IMR-90 (cell line): ENCODE results near the gene LTBP1. TPM values are rescaled to one million over a fixed set of nuclear protein-coding genes. Genes with fewer than 3 reads are reported as not detected.

Experiments
- ATAC-seq: fragments of 200-7000 bp; cut with Tn5 transposase; 2 replicates; pipeline ENCODE4 v1.9.1; 2020; ENCODE audit warnings: low read depth, mild to moderate bottlenecking, moderate library complexity
- BruUV-seq: library from RNA; stranded (reverse); fragments of 400-500 nt; replicated peaks from 2 replicates; lab custom pipeline; 2021; lab: Mats Ljungman, UMichigan
- CTCF ChIA-PET: fragments of 300-600 bp; formaldehyde crosslinking; extraction: SDS; loops from one replicate; lab custom pipeline; 2021; ENCODE audit warnings: antibody characterized with exemption; lab: Yijun Ruan, JAX
- POLR2A ChIA-PET: fragments of 300-600 bp; sonication (Branson Sonifier 250); formaldehyde crosslinking; loops from one replicate; lab custom pipeline; 2022; ENCODE audit warnings: antibody characterized with exemption; ENCODE audit not compliant: unreplicated experiment; lab: Charles Lee
- DNase-seq: peaks from one replicate; pipeline ENCODE4 v3.0.0; 2013
- H2AFZ ChIP-seq: replicated peaks from 2 replicates; pipeline ENCODE3; 2013; ENCODE audit warnings: low read length, mild to moderate bottlenecking; ENCODE audit not compliant: poor library complexity
- H2AK5ac ChIP-seq: 2 replicates; pipeline ENCODE4 v1.6.1; 2013; ENCODE audit warnings: low read depth, low read length, inconsistent platforms
- H2AK9ac ChIP-seq: replicated peaks from 2 replicates; pipeline ENCODE3; 2013; ENCODE audit warnings: mild to moderate bottlenecking, low read depth, low read length, moderate library complexity; ENCODE audit not compliant: poor library complexity
- H2BK120ac ChIP-seq: 2 replicates; pipeline ENCODE4 v1.6.1; 2013; ENCODE audit warnings: low read depth, low read length, inconsistent platforms
- H2BK15ac ChIP-seq: 3 replicates; pipeline ENCODE4 v1.6.1; 2013; ENCODE audit warnings: low read depth, low read length, inconsistent platforms
- H2BK20ac ChIP-seq: 2 replicates; pipeline ENCODE4 v1.6.1; 2013; ENCODE audit warnings: low read depth, mild to moderate bottlenecking, inconsistent platforms, low read length, moderate library complexity
- H2BK5ac ChIP-seq: 2 replicates; pipeline ENCODE4 v1.6.1; 2013; ENCODE audit warnings: mild to moderate bottlenecking, low read depth, low read length, inconsistent platforms; ENCODE audit not compliant: poor library complexity, severe bottlenecking
- H3K14ac ChIP-seq: replicated peaks from 2 replicates; pipeline ENCODE4 v1.6.1; 2013; ENCODE audit warnings: low read depth, low read length, inconsistent platforms
- H3K18ac ChIP-seq: 2 replicates; pipeline ENCODE4 v1.6.1; 2013; ENCODE audit warnings: low read depth, low read length, control low read depth
- H3K23ac ChIP-seq: 2 replicates; pipeline ENCODE4 v1.6.1; 2013; ENCODE audit warnings: low read depth, low read length, inconsistent platforms
- H3K27ac ChIP-seq: 2 replicates; pipeline ENCODE4 v1.5.1; 2013; ENCODE audit warnings: mild to moderate bottlenecking, control low read depth, low read length; ENCODE audit not compliant: insufficient read depth
- H3K27me3 ChIP-seq: 2 replicates; pipeline ENCODE4 v1.6.1; 2013; ENCODE audit warnings: low read length; ENCODE audit not compliant: control insufficient read depth, insufficient read depth
- H3K36me3 ChIP-seq: 2 replicates; pipeline ENCODE4 v1.6.1; 2013; ENCODE audit warnings: low read length, mixed read lengths; ENCODE audit not compliant: control insufficient read depth, insufficient read depth
- H3K4ac ChIP-seq: 2 replicates; pipeline ENCODE4 v1.6.1; 2013; ENCODE audit warnings: low read depth, low read length, inconsistent platforms
- H3K4me1 ChIP-seq: 2 replicates; pipeline ENCODE4 v1.6.1; 2013; ENCODE audit warnings: low read length, mixed read lengths; ENCODE audit not compliant: control insufficient read depth, insufficient read depth
- H3K4me2 ChIP-seq: 2 replicates; pipeline ENCODE4 v1.6.1; 2013; ENCODE audit warnings: low read depth, mild to moderate bottlenecking, control low read depth, low read length, moderate library complexity
- H3K4me3 ChIP-seq: 2 replicates; pipeline ENCODE4 v1.5.1; 2013; ENCODE audit warnings: low read depth, mild to moderate bottlenecking, control low read depth, low read length, moderate library complexity; ENCODE audit not compliant: insufficient read depth
- H3K56ac ChIP-seq: 2 replicates; pipeline ENCODE4 v1.6.1; 2013; ENCODE audit warnings: low read length, inconsistent platforms; ENCODE audit not compliant: insufficient read depth; ENCODE audit errors: extremely low read depth
- H3K79me1 ChIP-seq, 2 experiments: 2 replicates each; pipeline ENCODE4 v1.6.1; 2013; ENCODE audit warnings: low read length in 2 of 2, inconsistent platforms in 1 of 2, low read depth in 1 of 2
- H3K9ac ChIP-seq: 2 replicates; pipeline ENCODE4 v1.6.1; 2013; ENCODE audit warnings: low read depth, low read length, control low read depth
- H3K9me1 ChIP-seq: 2 replicates; pipeline ENCODE4 v1.6.1; 2013; ENCODE audit warnings: low read length, inconsistent platforms; ENCODE audit not compliant: insufficient read depth
- H3K9me3 ChIP-seq: 2 replicates; pipeline ENCODE4 v1.6.1; 2013; ENCODE audit warnings: low read length; ENCODE audit not compliant: control insufficient read depth, insufficient read depth
- H4K20me1 ChIP-seq: 2 replicates; pipeline ENCODE4 v1.6.1; 2013; ENCODE audit warnings: low read length, inconsistent platforms; ENCODE audit not compliant: insufficient read depth
- H4K5ac ChIP-seq: 2 replicates; pipeline ENCODE4 v1.6.1; 2013; ENCODE audit warnings: mild to moderate bottlenecking, low read depth, low read length, control low read depth
- H4K8ac ChIP-seq, 2 experiments: 2 replicates each; pipeline ENCODE4 v1.6.1; 2013; ENCODE audit warnings: low read depth in 2 of 2, low read length in 2 of 2, control low read depth in 1 of 2, inconsistent platforms in 1 of 2
- H4K91ac ChIP-seq: 2 replicates; pipeline ENCODE4 v1.6.1; 2013; ENCODE audit warnings: low read depth, low read length, inconsistent platforms; ENCODE audit not compliant: insufficient read depth
- CHD1 ChIP-seq: IDR thresholded peaks from 2 replicates; pipeline ENCODE4 v1.6.1; 2012; ENCODE audit warnings: low read depth, low read length, improper control_type of control experiment
- MXI1 ChIP-seq: IDR thresholded peaks from 2 replicates; pipeline ENCODE4 v1.6.1; 2012; ENCODE audit warnings: low read depth, mild to moderate bottlenecking, low read length, moderate library complexity, borderline replicate concordance
- RAD21 ChIP-seq: IDR thresholded peaks from 2 replicates; pipeline ENCODE4 v1.6.1; 2012; ENCODE audit warnings: low read length, improper control_type of control experiment
- SMC3 ChIP-seq: fragments of 150-350 bp; IDR thresholded peaks from 2 replicates; pipeline ENCODE4 v1.6.1; 2016; ENCODE audit warnings: low read depth, mild to moderate bottlenecking, antibody characterized with exemption, low read length, moderate library complexity
- WGBS, 2 experiments: methylation state at CpG; one replicate each; pipeline versions ENCODE4 v1.1.5 to v1.1.7; 2013; ENCODE audit warnings: missing lambda C conversion rate in 2 of 2; ENCODE audit not compliant: insufficient read length in 1 of 2; ENCODE audit errors: extremely low coverage in 2 of 2; 5-methylcytosine and 5-hydroxymethylcytosine counted together
- dilution Hi-C: fragments of 300-500 bp; cut with HindIII; formaldehyde crosslinking; loops from one replicate; pipeline ENCODE4 v1.14.3; 2018; ENCODE audit warnings: low sequenced_read_pairs; ENCODE audit not compliant: unreplicated experiment
- in situ Hi-C: fragments of 300-500 bp; cut with MboI; formaldehyde crosslinking; loops from 3 replicates; pipeline ENCODE4 v1.14.3; 2019; ENCODE audit warnings: low sequenced_read_pairs, inconsistent platforms, mixed read lengths
- intact Hi-C: fragments of 100-400 bp; cut with micrococcal nuclease; formaldehyde crosslinking; loops from 2 replicates; pipeline ENCODE4 v1.10.0; 2022
- polyA plus RNA-seq, 3 experiments: library from polyadenylated mRNA; depleted of rRNA; stranded (reverse); fragments of >200 nt; gene quantifications; 2 replicates each; pipeline ENCODE4 v1.2.3, GENCODE V29; 2012; ENCODE audit warnings: low replicate concordance in 1 of 3
- total RNA-seq: library from RNA; depleted of rRNA; stranded (reverse); fragments of >200 nt; gene quantifications from 2 replicates; pipeline ENCODE4 v1.2.3, GENCODE V29; 2012
- TF ChIP-seq, protein P1 (sequence below): conservative IDR thresholded peaks from 2 replicates; pipeline ENCODE4 v1.5.1; 2012; ENCODE audit warnings: mild to moderate bottlenecking, low read depth, low read length, improper control_type of control experiment

The LTBP1 gene
- total and polyA plus RNA-seq, 2 of the 4 experiments (the other 2 are of a cell fraction) = 235 to 326 TPM

DNA sequence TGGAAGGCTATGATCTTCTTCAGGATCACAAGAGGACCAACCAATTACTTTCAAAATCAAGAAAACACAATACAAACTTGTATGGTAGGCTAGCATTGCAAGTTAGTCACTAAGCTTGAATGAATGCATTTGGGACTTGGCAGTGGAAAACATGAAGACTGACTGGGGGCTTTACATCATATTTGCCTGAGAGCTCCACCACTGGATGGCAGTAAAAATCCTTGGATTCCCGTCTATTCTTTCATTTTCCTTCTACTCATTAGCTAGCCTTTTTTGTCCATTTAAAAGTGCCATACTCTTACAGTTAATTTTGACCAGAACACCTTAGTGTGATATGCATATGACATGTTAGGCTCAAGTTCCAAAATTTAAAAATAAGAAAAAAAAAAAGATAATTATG is 466.2 kb downstream of the LTBP1 start:
- Histone ChIP-seq H2AK5ac (peak overlapping the region; percentile 54; the same call in 1 of the 2 replicates), H3K56ac (no peak overlapping the region), H2AK9ac (no peak overlapping the region), H4K91ac (peak overlapping the region; percentile 49), H3K4me1 (peaks cover 5% of the 10 kb centered on the region), H3K36me3 (no peaks in the 10 kb centered on the region), H3K9me1 (no peaks in the 10 kb centered on the region), H4K8ac (peak overlapping the region in 1 of 2 experiments; percentile 14; a peak in 1 of 4 replicates), H2BK15ac (no peak overlapping the region), H3K27me3 (no peaks in the 10 kb centered on the region), H3K14ac (peak overlapping the region; percentile 6; the same call in 1 of the 2 replicates), H3K79me1 (no peaks in the 10 kb centered on the region), H3K4me2 (no peak overlapping the region), H2BK5ac (peak overlapping the region; percentile 69), H3K4me3 (no peak overlapping the region), H3K9me3 (no peaks in the 10 kb centered on the region), H3K4ac (peak overlapping the region; percentile 84), H4K20me1 (no peaks in the 10 kb centered on the region), H2AFZ (no peak overlapping the region), H3K23ac (no peak overlapping the region), H3K27ac (peak overlapping the region; percentile 78; the same call in 1 of the 2 replicates), H4K5ac (peak overlapping the region; percentile 86; the same call in 1 of the 2 replicates), H3K18ac (peak overlapping the region; percentile 77; the same call in 1 of the 2 replicates), H3K9ac (no peak overlapping the region; the same call in 1 of the 2 replicates), H2BK120ac (peak overlapping the region; percentile 86), H2BK20ac (peak overlapping the region; percentile 68)
- DNase-seq = peak; percentile 76
- BruUV-seq = no TSS peak
- peak; percentile 44; the same call in 1 of the 2 replicates for ATAC-seq
- POLR2A ChIA-PET = no interaction called here
- dilution Hi-C loops = no loop called here
- TF ChIP-seq RAD21 (peak; percentile 61), MXI1 (no peak), SMC3 (peak; percentile 47), CHD1 (no peak)
- TF ChIP-seq, protein P1, sequence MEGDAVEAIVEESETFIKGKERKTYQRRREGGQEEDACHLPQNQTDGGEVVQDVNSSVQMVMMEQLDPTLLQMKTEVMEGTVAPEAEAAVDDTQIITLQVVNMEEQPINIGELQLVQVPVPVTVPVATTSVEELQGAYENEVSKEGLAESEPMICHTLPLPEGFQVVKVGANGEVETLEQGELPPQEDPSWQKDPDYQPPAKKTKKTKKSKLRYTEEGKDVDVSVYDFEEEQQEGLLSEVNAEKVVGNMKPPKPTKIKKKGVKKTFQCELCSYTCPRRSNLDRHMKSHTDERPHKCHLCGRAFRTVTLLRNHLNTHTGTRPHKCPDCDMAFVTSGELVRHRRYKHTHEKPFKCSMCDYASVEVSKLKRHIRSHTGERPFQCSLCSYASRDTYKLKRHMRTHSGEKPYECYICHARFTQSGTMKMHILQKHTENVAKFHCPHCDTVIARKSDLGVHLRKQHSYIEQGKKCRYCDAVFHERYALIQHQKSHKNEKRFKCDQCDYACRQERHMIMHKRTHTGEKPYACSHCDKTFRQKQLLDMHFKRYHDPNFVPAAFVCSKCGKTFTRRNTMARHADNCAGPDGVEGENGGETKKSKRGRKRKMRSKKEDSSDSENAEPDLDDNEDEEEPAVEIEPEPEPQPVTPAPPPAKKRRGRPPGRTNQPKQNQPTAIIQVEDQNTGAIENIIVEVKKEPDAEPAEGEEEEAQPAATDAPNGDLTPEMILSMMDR = peak; percentile 58
- intact Hi-C loops = loop anchor here (1.0 kb wide), 2 partner anchors 28 to 171 kb away; no protein-coding TSS in a partner anchor
- CTCF ChIA-PET = interaction anchor here (0.6 to 3.0 kb wide), 8 partner anchors 12 to 171 kb away, joined by 3 to 16 read pairs (median 6); no protein-coding TSS in a partner anchor
- in situ Hi-C loops = no loop called here
- no CpG with 5 or more reads among the region's 1 CpG for WGBS, 2 experiments
